HG03565 (cell line): ENCODE data around the gene WWP2.
"Not testable (repeated sequence)": the region's sequence is repeated elsewhere in the genome, so short reads cannot be mapped to it uniquely, and the experiment has no call there.

Source experiments
- ATAC-seq: cut with Tn5 transposase; IDR thresholded peaks from one replicate; pipeline ENCODE4 v1.9.1; 2021; ENCODE audit warnings: mild to moderate bottlenecking, moderate library complexity; ENCODE audit not compliant: unreplicated experiment

The WWP2 gene

GRCh38 chr16:69745232-69745612, 16.9 kb upstream of the WWP2 start:
- no peak for ATAC-seq

- ATAC-seq, result no peak
These were observed 16.2 kb upstream of the WWP2 start for GRCh38 chr16:69745959-69746358.

- ATAC-seq, result no peak
These were observed 15.0 kb upstream of the WWP2 start for GRCh38 chr16:69747115-69747514.

GRCh38 chr16:69748694-69749345, 13.3 kb upstream of the WWP2 start:
- no peak for ATAC-seq

- no peak for ATAC-seq
These were observed 8.0 kb upstream of the WWP2 start for GRCh38 chr16:69754143-69754468.

GRCh38 chr16:69754469-69755310, 7.4 kb upstream of the WWP2 start, which contains the start of gene NOB1:
Gene NOB1 (minus strand): TSS chr16:69754926. CDS start chr16:69754910, 16 bp downstream.
- peak; percentile 94 for ATAC-seq

- ATAC-seq, result no peak
These were observed 5.4 kb upstream of the WWP2 start for GRCh38 chr16:69756705-69757104.

- ATAC-seq, result not testable (repeated sequence)
These were observed 4.8 kb upstream of the WWP2 start for GRCh38 chr16:69757375-69757774.

GRCh38 chr16:69762814-69763598, 874 bp downstream of the WWP2 start:
- ATAC-seq, result no peak

- no peak for ATAC-seq
These were observed 1.4 kb downstream of the WWP2 start for GRCh38 chr16:69763599-69763942.

GRCh38 chr16:69767459-69768229, 5.5 kb downstream of the WWP2 start:
- no peak for ATAC-seq

- no peak for ATAC-seq
These were observed 6.5 kb downstream of the WWP2 start for GRCh38 chr16:69768666-69769065.

- ATAC-seq, result no peak
These were observed 7.3 kb downstream of the WWP2 start for GRCh38 chr16:69769404-69769803.

GRCh38 chr16:69771651-69771967, 9.5 kb downstream of the WWP2 start:
- ATAC-seq, result no peak

GRCh38 chr16:69773260-69773947, 11.3 kb downstream of the WWP2 start:
- ATAC-seq, result no peak

GRCh38 chr16:69775563-69775962, 13.4 kb downstream of the WWP2 start:
- no peak for ATAC-seq

- ATAC-seq, result no peak
These were observed 17.6 kb downstream of the WWP2 start for GRCh38 chr16:69779724-69780123.

GRCh38 chr16:69781118-69781517, 19.0 kb downstream of the WWP2 start:
- ATAC-seq, result no peak

GRCh38 chr16:69784586-69784985, 22.5 kb downstream of the WWP2 start:
- no peak for ATAC-seq

GRCh38 chr16:69787883-69788282, 25.8 kb downstream of the WWP2 start:
- no peak for ATAC-seq
